ENCODE measurements around the gene LTA.

LTA gene

DNA sequence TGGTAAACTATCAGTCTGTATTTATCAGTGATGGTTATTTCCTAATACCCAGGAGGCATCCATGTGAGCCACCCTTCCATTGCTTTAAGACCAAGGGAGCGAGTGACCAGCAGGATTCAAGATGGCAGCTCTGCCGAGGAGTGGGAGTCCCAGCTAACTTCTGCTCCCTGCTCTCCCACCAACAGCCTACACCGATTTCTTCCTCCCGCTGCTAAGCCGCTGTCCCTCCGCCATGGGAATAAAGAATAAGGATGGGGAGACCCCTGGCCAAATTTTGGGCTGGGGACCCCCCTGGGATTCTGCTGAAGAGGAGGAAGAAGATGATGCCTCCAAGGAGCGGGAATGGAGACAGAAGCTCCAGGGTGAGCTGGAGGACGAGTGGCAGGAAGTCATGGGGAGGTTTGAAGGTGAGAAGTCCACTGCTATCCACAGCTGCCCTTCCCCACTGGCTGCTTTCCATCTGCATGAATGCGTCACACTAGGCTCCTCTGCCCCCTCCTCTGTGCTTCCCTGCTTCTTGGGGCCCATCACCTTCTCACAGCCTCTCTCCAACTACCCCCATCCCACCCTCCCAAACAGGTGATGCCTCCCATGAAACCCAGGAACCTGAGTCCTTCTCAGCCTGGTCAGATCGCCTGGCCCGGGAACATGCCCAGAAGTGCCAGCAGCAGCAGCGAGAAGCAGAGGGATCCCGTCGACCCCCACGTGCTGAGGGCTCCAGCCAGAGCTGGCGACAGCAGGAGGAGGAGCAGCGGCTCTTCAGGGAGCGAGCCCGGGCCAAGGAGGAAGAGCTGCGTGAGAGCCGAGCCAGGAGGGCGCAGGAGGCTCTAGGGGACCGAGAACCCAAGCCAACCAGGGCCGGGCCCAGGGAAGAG is 14.4 kb upstream of the LTA start:
- no peaks in the 10 kb centered on the region for H3K27me3 ChIP-seq (ENCODE audit: control insufficient read depth in 1 of 2, insufficient read depth in 2 of 2, low read length in 2 of 2)
- H3K27ac ChIP-seq (ENCODE audit: low read depth, low read length): no peak overlapping the region
- no peaks in the 10 kb centered on the region for H3K9me3 ChIP-seq (ENCODE audit: control insufficient read depth in 1 of 2, low read length in 2 of 2)
- peaks cover 14 to 33% of the 10 kb centered on the region in 2 donors for H3K36me3 ChIP-seq (ENCODE audit: control insufficient read depth in 1 of 2, insufficient read depth in 2 of 2, low read length in 2 of 2)
- no peak overlapping the region for H3K9ac ChIP-seq (ENCODE audit: low read depth in 1 of 2, low read length in 2 of 2)
- no peak overlapping the region for H3K4me3 ChIP-seq (ENCODE audit: low read depth in 1 of 2, low read length in 2 of 2)
- H3K4me1 ChIP-seq (ENCODE audit: control insufficient read depth in 1 of 2, insufficient read depth in 2 of 2, low read length in 2 of 2): peaks cover 25 to 33% of the 10 kb centered on the region in 2 donors

DNA sequence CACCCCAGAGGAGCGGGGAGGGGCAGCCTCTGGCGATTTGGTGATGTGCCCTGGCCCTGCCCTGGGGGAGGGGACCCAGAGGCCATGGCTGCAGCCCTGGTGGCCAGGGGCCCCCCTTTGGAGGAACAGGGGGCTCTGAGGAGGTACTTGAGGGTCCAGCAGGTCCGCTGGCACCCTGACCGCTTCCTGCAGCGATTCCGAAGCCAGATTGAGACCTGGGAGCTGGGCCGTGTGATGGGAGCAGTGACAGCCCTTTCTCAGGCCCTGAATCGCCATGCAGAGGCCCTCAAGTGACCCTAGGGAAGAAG is 13.8 kb upstream of the LTA start:
- Histone ChIP-seq H3K9me3 (ENCODE audit: control insufficient read depth in 1 of 2, low read length in 2 of 2) (no peaks in the 10 kb centered on the region), H3K4me1 (ENCODE audit: control insufficient read depth in 1 of 2, insufficient read depth in 2 of 2, low read length in 2 of 2) (peaks cover 25 to 33% of the 10 kb centered on the region in 2 donors), H3K27ac (ENCODE audit: low read depth, low read length) (no peak overlapping the region), H3K36me3 (ENCODE audit: control insufficient read depth in 1 of 2, insufficient read depth in 2 of 2, low read length in 2 of 2) (peaks cover 14 to 31% of the 10 kb centered on the region in 2 donors), H3K9ac (ENCODE audit: low read depth in 1 of 2, low read length in 2 of 2) (peak overlapping the region in 1 of 2 donors; percentile 18), H3K4me3 (ENCODE audit: low read depth in 1 of 2, low read length in 2 of 2) (no peak overlapping the region), H3K27me3 (ENCODE audit: control insufficient read depth in 1 of 2, insufficient read depth in 2 of 2, low read length in 2 of 2) (no peaks in the 10 kb centered on the region)

DNA sequence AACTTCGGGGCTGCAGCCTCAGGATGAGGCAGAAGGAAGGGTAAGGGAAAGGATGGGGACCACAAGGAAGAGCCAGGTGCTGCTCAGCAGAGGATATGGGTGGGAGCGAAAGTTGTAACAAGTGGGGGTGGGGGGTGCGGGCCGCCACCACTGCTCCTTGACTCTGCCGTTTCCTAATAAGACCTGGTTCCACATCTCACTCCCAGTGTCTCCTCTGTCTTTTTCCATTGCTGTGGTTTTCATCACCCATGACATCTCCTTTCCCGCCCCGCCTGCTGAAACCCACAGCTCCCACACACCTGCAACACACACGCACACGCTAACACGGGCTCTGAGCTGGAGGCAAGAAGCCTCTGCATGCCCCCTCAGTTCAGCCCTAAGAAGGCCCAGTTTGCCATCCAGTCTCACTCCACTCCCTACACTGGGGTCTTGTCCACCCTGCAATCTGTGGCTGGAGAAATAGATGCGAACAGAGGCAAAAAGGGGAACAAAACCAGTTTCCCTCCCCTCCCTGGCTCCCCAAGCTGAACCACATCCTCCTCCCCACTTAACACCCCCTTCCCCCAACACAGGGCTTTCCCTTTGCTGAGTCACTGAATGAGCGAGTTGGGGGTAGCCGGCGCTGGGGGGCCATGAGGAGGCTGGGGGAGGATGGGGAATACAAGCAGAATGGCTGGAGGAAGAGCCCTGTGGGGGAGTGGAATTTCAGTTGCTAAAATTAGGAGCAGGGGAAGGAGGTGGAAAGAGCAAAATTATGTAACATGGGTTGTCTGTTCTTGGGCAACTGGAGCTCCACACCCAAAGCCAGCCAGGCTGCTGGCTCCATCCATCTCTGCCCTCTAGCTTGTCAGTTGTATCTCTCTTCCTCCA is 13.2 kb upstream of the LTA start:
- Histone ChIP-seq H3K27ac (ENCODE audit: low read depth, low read length) (peak overlapping the region; percentile 10), H3K4me1 (ENCODE audit: control insufficient read depth in 1 of 2, insufficient read depth in 2 of 2, low read length in 2 of 2) (peaks cover 25 to 33% of the 10 kb centered on the region in 2 donors), H3K9me3 (ENCODE audit: control insufficient read depth in 1 of 2, low read length in 2 of 2) (no peaks in the 10 kb centered on the region), H3K4me3 (ENCODE audit: low read depth in 1 of 2, low read length in 2 of 2) (peak overlapping the region in 1 of 2 donors; percentile 23), H3K9ac (ENCODE audit: low read depth in 1 of 2, low read length in 2 of 2) (peak overlapping the region in 1 of 2 donors; percentile 18), H3K27me3 (ENCODE audit: control insufficient read depth in 1 of 2, insufficient read depth in 2 of 2, low read length in 2 of 2) (no peaks in the 10 kb centered on the region), H3K36me3 (ENCODE audit: control insufficient read depth in 1 of 2, insufficient read depth in 2 of 2, low read length in 2 of 2) (peaks cover 14 to 30% of the 10 kb centered on the region in 2 donors)

DNA sequence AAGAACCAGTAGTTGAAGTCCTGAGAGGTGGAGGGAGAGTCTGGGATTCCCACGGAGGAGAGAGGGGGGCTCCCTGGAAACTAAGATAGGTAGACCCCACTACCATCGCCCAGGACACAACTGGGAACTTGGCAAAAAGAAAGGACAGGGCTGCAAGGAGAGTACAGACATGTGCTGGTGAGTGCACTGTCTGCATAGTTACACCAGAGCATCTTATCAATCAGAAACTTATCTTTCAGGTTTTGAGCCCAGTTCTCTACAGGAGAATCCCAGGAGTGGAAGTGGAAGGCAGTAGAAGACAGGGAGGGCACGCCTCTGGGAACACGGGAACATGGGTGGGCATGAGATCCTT is 12.5 kb upstream of the LTA start:
- Histone ChIP-seq H3K27me3 (ENCODE audit: control insufficient read depth in 1 of 2, insufficient read depth in 2 of 2, low read length in 2 of 2) (no peaks in the 10 kb centered on the region), H3K4me1 (ENCODE audit: control insufficient read depth in 1 of 2, insufficient read depth in 2 of 2, low read length in 2 of 2) (peaks cover 25 to 33% of the 10 kb centered on the region in 2 donors), H3K9me3 (ENCODE audit: control insufficient read depth in 1 of 2, low read length in 2 of 2) (no peaks in the 10 kb centered on the region), H3K27ac (ENCODE audit: low read depth, low read length) (peak overlapping the region; percentile 14), H3K9ac (ENCODE audit: low read depth in 1 of 2, low read length in 2 of 2) (no peak overlapping the region), H3K4me3 (ENCODE audit: low read depth in 1 of 2, low read length in 2 of 2) (peak overlapping the region; percentile 2 to 22), H3K36me3 (ENCODE audit: control insufficient read depth in 1 of 2, insufficient read depth in 2 of 2, low read length in 2 of 2) (peaks cover 14 to 30% of the 10 kb centered on the region in 2 donors)

DNA sequence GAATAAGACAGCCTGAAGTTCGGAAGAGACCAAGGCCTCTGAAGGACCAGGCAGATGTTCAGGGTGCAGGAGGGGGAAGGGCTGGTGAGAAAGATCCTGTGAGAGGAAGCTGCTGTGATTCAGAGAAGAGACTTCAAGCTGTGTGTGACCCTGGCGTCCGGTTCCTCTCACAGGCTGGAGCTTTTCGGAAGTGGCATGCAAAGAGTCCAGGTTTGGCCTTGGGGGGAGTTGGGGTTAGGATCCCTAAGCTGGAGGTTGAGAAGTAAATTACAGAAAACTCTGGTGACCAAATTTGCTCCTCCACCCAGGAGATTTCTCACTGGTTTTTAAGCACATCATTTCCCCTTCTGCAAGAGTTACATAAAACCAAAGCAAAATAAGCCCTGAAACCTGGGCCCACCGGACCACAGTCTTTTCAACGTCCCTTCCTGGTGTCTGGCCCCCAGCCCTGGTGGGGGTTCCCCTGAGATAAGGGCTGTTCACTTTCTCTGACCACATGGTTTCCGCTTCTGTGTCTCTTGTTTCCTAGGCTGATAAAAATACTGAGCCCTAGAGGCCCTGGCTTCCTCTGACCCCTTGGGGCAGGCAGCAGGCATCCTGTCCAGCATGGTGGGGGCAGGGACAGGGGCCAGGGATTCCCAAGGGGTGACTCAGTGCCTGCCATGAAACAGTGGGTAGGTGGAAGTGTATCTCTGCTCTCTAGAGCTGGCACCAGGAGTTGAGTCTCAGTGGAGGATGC is 12.0 kb upstream of the LTA start:
- no peaks in the 10 kb centered on the region for H3K9me3 ChIP-seq (ENCODE audit: control insufficient read depth in 1 of 2, low read length in 2 of 2)
- peak overlapping the region; percentile 2 to 22 for H3K4me3 ChIP-seq (ENCODE audit: low read depth in 1 of 2, low read length in 2 of 2)
- peak overlapping the region; percentile 14 for H3K27ac ChIP-seq (ENCODE audit: low read depth, low read length)
- peaks cover 25 to 33% of the 10 kb centered on the region in 2 donors for H3K4me1 ChIP-seq (ENCODE audit: control insufficient read depth in 1 of 2, insufficient read depth in 2 of 2, low read length in 2 of 2)
- H3K27me3 ChIP-seq (ENCODE audit: control insufficient read depth in 1 of 2, insufficient read depth in 2 of 2, low read length in 2 of 2): peaks cover 0 to under 1% of the 10 kb centered on the region in 2 donors
- H3K36me3 ChIP-seq (ENCODE audit: control insufficient read depth in 1 of 2, insufficient read depth in 2 of 2, low read length in 2 of 2): peaks cover 14 to 27% of the 10 kb centered on the region in 2 donors
- no peak overlapping the region for H3K9ac ChIP-seq (ENCODE audit: low read depth in 1 of 2, low read length in 2 of 2)

DNA sequence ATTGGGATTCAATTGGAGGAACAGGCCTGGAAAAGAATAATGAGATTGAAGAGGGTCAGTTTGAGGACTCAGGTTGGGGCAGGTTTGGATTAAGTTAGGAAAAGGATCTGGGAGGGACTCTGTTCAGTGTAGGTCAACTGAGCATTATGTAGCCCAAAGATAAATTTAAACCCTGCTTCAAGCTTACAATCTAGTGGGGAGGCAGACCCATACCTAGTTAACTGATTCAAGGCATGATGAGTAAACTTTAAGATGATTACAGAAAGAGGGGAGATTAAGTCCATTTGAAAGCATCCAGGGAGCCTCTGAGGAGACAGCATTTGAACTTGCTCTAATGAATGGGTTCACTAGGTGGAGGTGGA is 11.4 kb upstream of the LTA start:
- Histone ChIP-seq H3K4me3 (ENCODE audit: low read depth in 1 of 2, low read length in 2 of 2) (no peak overlapping the region), H3K27me3 (ENCODE audit: control insufficient read depth in 1 of 2, insufficient read depth in 2 of 2, low read length in 2 of 2) (peaks cover 0 to 4% of the 10 kb centered on the region in 2 donors), H3K4me1 (ENCODE audit: control insufficient read depth in 1 of 2, insufficient read depth in 2 of 2, low read length in 2 of 2) (peaks cover 25 to 33% of the 10 kb centered on the region in 2 donors), H3K36me3 (ENCODE audit: control insufficient read depth in 1 of 2, insufficient read depth in 2 of 2, low read length in 2 of 2) (peaks cover 14 to 27% of the 10 kb centered on the region in 2 donors), H3K9ac (ENCODE audit: low read depth in 1 of 2, low read length in 2 of 2) (no peak overlapping the region), H3K9me3 (ENCODE audit: control insufficient read depth in 1 of 2, low read length in 2 of 2) (no peaks in the 10 kb centered on the region), H3K27ac (ENCODE audit: low read depth, low read length) (no peak overlapping the region)

DNA sequence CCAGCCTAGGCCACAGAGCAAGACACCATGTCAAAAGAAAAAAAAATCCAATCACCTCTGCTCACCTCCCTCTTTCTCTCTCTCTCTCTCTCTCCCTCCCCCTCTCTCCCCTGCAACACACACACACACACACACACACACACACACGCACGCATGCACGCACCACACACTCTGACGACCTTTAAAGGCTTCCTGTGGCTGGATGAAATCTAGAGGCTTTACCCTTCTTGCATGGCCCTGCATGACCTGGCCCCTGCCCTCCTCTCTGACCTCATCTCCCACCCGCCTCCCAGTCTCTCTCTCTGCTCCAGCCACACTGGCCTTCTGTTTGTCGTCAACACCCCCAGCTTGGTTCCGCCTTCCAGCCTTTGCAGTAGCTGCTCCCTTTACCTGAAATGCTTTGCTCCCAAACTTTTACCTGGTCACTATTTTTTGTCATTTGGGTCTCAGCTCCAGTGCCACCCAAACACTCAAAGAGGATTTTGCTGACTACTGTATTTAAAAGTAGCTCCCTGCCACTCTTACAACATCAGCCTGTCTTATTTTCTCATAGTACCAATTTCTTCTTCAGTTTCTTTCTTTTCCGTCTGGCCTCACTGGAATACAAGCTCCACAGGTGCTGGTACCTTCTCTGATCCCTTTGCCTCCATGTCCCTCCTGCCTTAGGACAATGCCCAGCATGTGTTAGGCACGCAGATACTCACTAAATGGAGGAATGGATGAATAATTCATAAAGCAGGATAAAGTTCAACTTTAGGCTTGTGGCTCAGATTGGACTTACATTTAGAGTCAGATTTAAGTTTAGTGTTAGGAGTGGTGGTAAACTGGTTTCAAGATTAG is 4.3 kb upstream of the LTA start:
- H3K27ac ChIP-seq (ENCODE audit: low read depth, low read length): no peak overlapping the region
- H3K36me3 ChIP-seq (ENCODE audit: control insufficient read depth in 1 of 2, insufficient read depth in 2 of 2, low read length in 2 of 2): no peaks in the 10 kb centered on the region
- no peaks in the 10 kb centered on the region for H3K9me3 ChIP-seq (ENCODE audit: control insufficient read depth in 1 of 2, low read length in 2 of 2)
- peaks cover 0 to 4% of the 10 kb centered on the region in 2 donors for H3K27me3 ChIP-seq (ENCODE audit: control insufficient read depth in 1 of 2, insufficient read depth in 2 of 2, low read length in 2 of 2)
- no peak overlapping the region for H3K4me3 ChIP-seq (ENCODE audit: low read depth in 1 of 2, low read length in 2 of 2)
- H3K9ac ChIP-seq (ENCODE audit: low read depth in 1 of 2, low read length in 2 of 2): no peak overlapping the region
- H3K4me1 ChIP-seq (ENCODE audit: control insufficient read depth in 1 of 2, insufficient read depth in 2 of 2, low read length in 2 of 2): peaks cover 0 to 12% of the 10 kb centered on the region in 2 donors

DNA sequence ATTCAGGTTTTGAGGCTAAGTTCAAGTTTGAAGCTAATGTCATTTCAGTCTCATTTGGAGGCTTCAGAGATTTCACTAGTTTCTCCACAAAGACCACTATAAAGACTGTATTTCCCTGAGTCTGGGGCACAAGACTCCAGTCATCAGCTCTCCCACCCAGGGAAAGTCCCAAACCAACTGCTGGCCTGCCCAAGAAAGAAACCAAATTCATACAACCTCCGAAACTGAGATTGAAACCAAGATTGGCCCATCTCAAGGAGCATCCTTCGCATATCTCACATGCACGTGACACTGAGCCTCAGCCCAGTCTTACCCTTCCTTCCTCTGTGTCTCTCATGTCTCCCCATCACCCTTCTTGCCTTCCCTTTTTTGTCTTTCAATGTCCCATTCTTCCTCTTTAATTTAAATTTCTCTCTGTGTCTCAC is 3.5 kb upstream of the LTA start:
- no peaks in the 10 kb centered on the region for H3K9me3 ChIP-seq (ENCODE audit: control insufficient read depth in 1 of 2, low read length in 2 of 2)
- no peaks in the 10 kb centered on the region for H3K36me3 ChIP-seq (ENCODE audit: control insufficient read depth in 1 of 2, insufficient read depth in 2 of 2, low read length in 2 of 2)
- peaks cover 0 to 4% of the 10 kb centered on the region in 2 donors for H3K27me3 ChIP-seq (ENCODE audit: control insufficient read depth in 1 of 2, insufficient read depth in 2 of 2, low read length in 2 of 2)
- no peak overlapping the region for H3K4me3 ChIP-seq (ENCODE audit: low read depth in 1 of 2, low read length in 2 of 2)
- H3K27ac ChIP-seq (ENCODE audit: low read depth, low read length): no peak overlapping the region
- no peak overlapping the region for H3K9ac ChIP-seq (ENCODE audit: low read depth in 1 of 2, low read length in 2 of 2)
- peaks cover 0 to 12% of the 10 kb centered on the region in 2 donors for H3K4me1 ChIP-seq (ENCODE audit: control insufficient read depth in 1 of 2, insufficient read depth in 2 of 2, low read length in 2 of 2)

DNA sequence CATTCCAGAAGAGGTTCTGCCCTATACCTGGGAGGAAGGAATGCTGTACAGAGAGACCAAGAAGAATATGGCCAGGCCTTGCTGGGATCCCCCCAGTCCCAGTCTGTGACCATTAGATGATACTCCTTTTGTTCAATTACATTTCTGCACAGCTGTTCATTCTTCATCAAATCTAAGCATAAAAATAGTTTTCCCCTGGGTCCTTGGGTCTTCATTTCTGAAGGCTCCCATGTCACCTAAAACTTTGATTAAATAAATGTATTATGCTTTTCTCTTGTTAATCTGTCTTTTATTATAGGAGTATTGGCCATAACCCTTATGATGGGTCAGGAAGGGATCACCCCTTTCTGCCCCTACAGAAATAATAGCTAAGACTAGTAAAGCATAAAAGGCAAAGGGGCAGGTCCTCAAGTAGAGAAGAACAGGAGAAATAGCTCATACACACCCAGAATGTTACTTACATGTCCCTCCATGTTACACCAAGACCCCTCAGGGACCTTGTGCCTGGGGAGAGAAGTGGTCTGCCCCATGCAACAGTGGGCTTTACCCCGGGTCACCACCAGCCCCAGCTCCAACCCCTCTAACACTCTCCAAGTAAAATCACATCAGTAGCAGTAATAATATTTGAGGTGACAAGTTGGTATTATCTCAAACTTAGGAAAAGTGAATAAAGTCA is 2.1 kb upstream of the LTA start:
- Histone ChIP-seq H3K4me3 (ENCODE audit: low read depth in 1 of 2, low read length in 2 of 2) (no peak overlapping the region), H3K27me3 (ENCODE audit: control insufficient read depth in 1 of 2, insufficient read depth in 2 of 2, low read length in 2 of 2) (peaks cover 0 to 4% of the 10 kb centered on the region in 2 donors), H3K4me1 (ENCODE audit: control insufficient read depth in 1 of 2, insufficient read depth in 2 of 2, low read length in 2 of 2) (peaks cover 0 to 12% of the 10 kb centered on the region in 2 donors), H3K9ac (ENCODE audit: low read depth in 1 of 2, low read length in 2 of 2) (no peak overlapping the region), H3K9me3 (ENCODE audit: control insufficient read depth in 1 of 2, low read length in 2 of 2) (no peaks in the 10 kb centered on the region), H3K27ac (ENCODE audit: low read depth, low read length) (no peak overlapping the region), H3K36me3 (ENCODE audit: control insufficient read depth in 1 of 2, insufficient read depth in 2 of 2, low read length in 2 of 2) (no peaks in the 10 kb centered on the region)
